ENCODE measurements around the gene PTPRD.

Gene PTPRD

GRCh38 chr9:8880060-8880459 is 1732.7 kb downstream of the PTPRD start:
- Histone ChIP-seq H3K4me3 (ENCODE audit: low read length in 2 of 2) (no peak overlapping the region), H3K9ac (ENCODE audit: low read length in 2 of 2) (no peak overlapping the region), H3K9me3 (ENCODE audit: control insufficient read depth in 2 of 2, low read length in 2 of 2) (no peaks in the 10 kb centered on the region), H3K27me3 (ENCODE audit: control insufficient read depth in 1 of 2, insufficient read depth in 2 of 2, low read length in 2 of 2) (no peaks in the 10 kb centered on the region), H3K4me1 (ENCODE audit: control insufficient read depth, insufficient read depth, low read length) (no peaks in the 10 kb centered on the region), H3K27ac (ENCODE audit: low read length) (no peak overlapping the region), H3K36me3 (ENCODE audit: control insufficient read depth in 2 of 2, insufficient read depth in 2 of 2, low read length in 2 of 2) (no peaks in the 10 kb centered on the region)

GRCh38 chr9:8879284-8879683 is 1733.5 kb downstream of the PTPRD start:
- no peak overlapping the region for H3K27ac ChIP-seq (ENCODE audit: low read length)
- H3K9ac ChIP-seq (ENCODE audit: low read length in 2 of 2): no peak overlapping the region
- H3K4me1 ChIP-seq (ENCODE audit: control insufficient read depth, insufficient read depth, low read length): no peaks in the 10 kb centered on the region
- no peak overlapping the region for H3K4me3 ChIP-seq (ENCODE audit: low read length in 2 of 2)
- no peaks in the 10 kb centered on the region for H3K9me3 ChIP-seq (ENCODE audit: control insufficient read depth in 2 of 2, low read length in 2 of 2)
- H3K36me3 ChIP-seq (ENCODE audit: control insufficient read depth in 2 of 2, insufficient read depth in 2 of 2, low read length in 2 of 2): no peaks in the 10 kb centered on the region
- H3K27me3 ChIP-seq (ENCODE audit: control insufficient read depth in 1 of 2, insufficient read depth in 2 of 2, low read length in 2 of 2): no peaks in the 10 kb centered on the region

- Histone ChIP-seq H3K9ac (ENCODE audit: low read length in 2 of 2) (no peak overlapping the region), H3K27ac (ENCODE audit: low read length) (no peak overlapping the region)
Observed at GRCh38 chr9:8877753-8878494, 1734.9 kb downstream of the PTPRD start.

GRCh38 chr9:8876303-8876702 is 1736.5 kb downstream of the PTPRD start:
- Histone ChIP-seq H3K36me3 (ENCODE audit: control insufficient read depth in 2 of 2, insufficient read depth in 2 of 2, low read length in 2 of 2) (no peaks in the 10 kb centered on the region), H3K9me3 (ENCODE audit: control insufficient read depth in 2 of 2, low read length in 2 of 2) (no peaks in the 10 kb centered on the region), H3K27me3 (ENCODE audit: control insufficient read depth in 1 of 2, insufficient read depth in 2 of 2, low read length in 2 of 2) (no peaks in the 10 kb centered on the region), H3K27ac (ENCODE audit: low read length) (no peak overlapping the region), H3K4me3 (ENCODE audit: low read length in 2 of 2) (no peak overlapping the region), H3K9ac (ENCODE audit: low read length in 2 of 2) (no peak overlapping the region), H3K4me1 (ENCODE audit: control insufficient read depth, insufficient read depth, low read length) (no peaks in the 10 kb centered on the region)

More at GRCh38 chr9:8877753-8878494, 1734.9 kb downstream of the PTPRD start:
- Histone ChIP-seq H3K9me3 (ENCODE audit: control insufficient read depth in 2 of 2, low read length in 2 of 2) (no peaks in the 10 kb centered on the region), H3K4me3 (ENCODE audit: low read length in 2 of 2) (no peak overlapping the region), H3K36me3 (ENCODE audit: control insufficient read depth in 2 of 2, insufficient read depth in 2 of 2, low read length in 2 of 2) (no peaks in the 10 kb centered on the region), H3K27me3 (ENCODE audit: control insufficient read depth in 1 of 2, insufficient read depth in 2 of 2, low read length in 2 of 2) (no peaks in the 10 kb centered on the region), H3K4me1 (ENCODE audit: control insufficient read depth, insufficient read depth, low read length) (no peaks in the 10 kb centered on the region)

GRCh38 chr9:8874482-8874881 is 1738.3 kb downstream of the PTPRD start:
- H3K9ac ChIP-seq (ENCODE audit: low read length in 2 of 2): no peak overlapping the region
- no peak overlapping the region for H3K27ac ChIP-seq (ENCODE audit: low read length)
- H3K36me3 ChIP-seq (ENCODE audit: control insufficient read depth in 2 of 2, insufficient read depth in 2 of 2, low read length in 2 of 2): no peaks in the 10 kb centered on the region

GRCh38 chr9:8872802-8873201 is 1740.0 kb downstream of the PTPRD start:
- Histone ChIP-seq H3K9ac (ENCODE audit: low read length in 2 of 2) (no peak overlapping the region), H3K27ac (ENCODE audit: low read length) (no peak overlapping the region), H3K27me3 (ENCODE audit: control insufficient read depth in 1 of 2, insufficient read depth in 2 of 2, low read length in 2 of 2) (no peaks in the 10 kb centered on the region), H3K36me3 (ENCODE audit: control insufficient read depth in 2 of 2, insufficient read depth in 2 of 2, low read length in 2 of 2) (no peaks in the 10 kb centered on the region), H3K4me3 (ENCODE audit: low read length in 2 of 2) (no peak overlapping the region), H3K9me3 (ENCODE audit: control insufficient read depth in 2 of 2, low read length in 2 of 2) (no peaks in the 10 kb centered on the region), H3K4me1 (ENCODE audit: control insufficient read depth, insufficient read depth, low read length) (no peaks in the 10 kb centered on the region)

More at GRCh38 chr9:8874482-8874881, 1738.3 kb downstream of the PTPRD start:
- Histone ChIP-seq H3K4me1 (ENCODE audit: control insufficient read depth, insufficient read depth, low read length) (no peaks in the 10 kb centered on the region), H3K4me3 (ENCODE audit: low read length in 2 of 2) (no peak overlapping the region), H3K27me3 (ENCODE audit: control insufficient read depth in 1 of 2, insufficient read depth in 2 of 2, low read length in 2 of 2) (no peaks in the 10 kb centered on the region), H3K9me3 (ENCODE audit: control insufficient read depth in 2 of 2, low read length in 2 of 2) (no peaks in the 10 kb centered on the region)

- Histone ChIP-seq H3K4me3 (ENCODE audit: low read length in 2 of 2) (no peak overlapping the region), H3K27me3 (ENCODE audit: control insufficient read depth in 1 of 2, insufficient read depth in 2 of 2, low read length in 2 of 2) (no peaks in the 10 kb centered on the region), H3K9ac (ENCODE audit: low read length in 2 of 2) (no peak overlapping the region), H3K9me3 (ENCODE audit: control insufficient read depth in 2 of 2, low read length in 2 of 2) (no peaks in the 10 kb centered on the region), H3K4me1 (ENCODE audit: control insufficient read depth, insufficient read depth, low read length) (no peaks in the 10 kb centered on the region), H3K27ac (ENCODE audit: low read length) (no peak overlapping the region), H3K36me3 (ENCODE audit: control insufficient read depth in 2 of 2, insufficient read depth in 2 of 2, low read length in 2 of 2) (no peaks in the 10 kb centered on the region)
Observed at GRCh38 chr9:8871796-8872445, 1740.9 kb downstream of the PTPRD start.

GRCh38 chr9:8871396-8871795 is 1741.4 kb downstream of the PTPRD start:
- Histone ChIP-seq H3K9me3 (ENCODE audit: control insufficient read depth in 2 of 2, low read length in 2 of 2) (no peaks in the 10 kb centered on the region), H3K27me3 (ENCODE audit: control insufficient read depth in 1 of 2, insufficient read depth in 2 of 2, low read length in 2 of 2) (no peaks in the 10 kb centered on the region), H3K4me3 (ENCODE audit: low read length in 2 of 2) (no peak overlapping the region), H3K27ac (ENCODE audit: low read length) (no peak overlapping the region), H3K4me1 (ENCODE audit: control insufficient read depth, insufficient read depth, low read length) (no peaks in the 10 kb centered on the region), H3K36me3 (ENCODE audit: control insufficient read depth in 2 of 2, insufficient read depth in 2 of 2, low read length in 2 of 2) (no peaks in the 10 kb centered on the region), H3K9ac (ENCODE audit: low read length in 2 of 2) (no peak overlapping the region)

GRCh38 chr9:8869812-8870211 is 1743.0 kb downstream of the PTPRD start:
- Histone ChIP-seq H3K27ac (ENCODE audit: low read length) (no peak overlapping the region), H3K36me3 (ENCODE audit: control insufficient read depth in 2 of 2, insufficient read depth in 2 of 2, low read length in 2 of 2) (no peaks in the 10 kb centered on the region), H3K9ac (ENCODE audit: low read length in 2 of 2) (no peak overlapping the region), H3K4me1 (ENCODE audit: control insufficient read depth, insufficient read depth, low read length) (no peaks in the 10 kb centered on the region), H3K27me3 (ENCODE audit: control insufficient read depth in 1 of 2, insufficient read depth in 2 of 2, low read length in 2 of 2) (no peaks in the 10 kb centered on the region), H3K9me3 (ENCODE audit: control insufficient read depth in 2 of 2, low read length in 2 of 2) (no peaks in the 10 kb centered on the region), H3K4me3 (ENCODE audit: low read length in 2 of 2) (no peak overlapping the region)

GRCh38 chr9:8868632-8869031 is 1744.2 kb downstream of the PTPRD start:
- no peaks in the 10 kb centered on the region for H3K36me3 ChIP-seq (ENCODE audit: control insufficient read depth in 2 of 2, insufficient read depth in 2 of 2, low read length in 2 of 2)
- no peaks in the 10 kb centered on the region for H3K27me3 ChIP-seq (ENCODE audit: control insufficient read depth in 1 of 2, insufficient read depth in 2 of 2, low read length in 2 of 2)
- no peak overlapping the region for H3K27ac ChIP-seq (ENCODE audit: low read length)
- H3K9ac ChIP-seq (ENCODE audit: low read length in 2 of 2): no peak overlapping the region
- no peak overlapping the region for H3K4me3 ChIP-seq (ENCODE audit: low read length in 2 of 2)
- H3K4me1 ChIP-seq (ENCODE audit: control insufficient read depth, insufficient read depth, low read length): no peaks in the 10 kb centered on the region
- no peaks in the 10 kb centered on the region for H3K9me3 ChIP-seq (ENCODE audit: control insufficient read depth in 2 of 2, low read length in 2 of 2)

- Histone ChIP-seq H3K36me3 (ENCODE audit: control insufficient read depth in 2 of 2, insufficient read depth in 2 of 2, low read length in 2 of 2) (no peaks in the 10 kb centered on the region), H3K4me3 (ENCODE audit: low read length in 2 of 2) (no peak overlapping the region), H3K27ac (ENCODE audit: low read length) (no peak overlapping the region), H3K4me1 (ENCODE audit: control insufficient read depth, insufficient read depth, low read length) (no peaks in the 10 kb centered on the region), H3K9me3 (ENCODE audit: control insufficient read depth in 2 of 2, low read length in 2 of 2) (no peaks in the 10 kb centered on the region), H3K9ac (ENCODE audit: low read length in 2 of 2) (no peak overlapping the region), H3K27me3 (ENCODE audit: control insufficient read depth in 1 of 2, insufficient read depth in 2 of 2, low read length in 2 of 2) (no peaks in the 10 kb centered on the region)
Observed at GRCh38 chr9:8867148-8867547, 1745.7 kb downstream of the PTPRD start.
